NT2/D1 (cell line): ENCODE results near the gene ZNF337.

Source experiments
- SUZ12 ChIP-seq: IDR thresholded peaks from 2 replicates; pipeline ENCODE4 v1.6.1; 2011; ENCODE audit not compliant: insufficient read length, insufficient read depth; ENCODE audit errors: extremely low read depth
- YY1 ChIP-seq: IDR thresholded peaks from 2 replicates; pipeline ENCODE4 v1.6.1; 2011; ENCODE audit not compliant: insufficient read length, insufficient read depth
- ZNF274 ChIP-seq: IDR thresholded peaks from 2 replicates; pipeline ENCODE4 v1.6.1; 2011; ENCODE audit warnings: mild to moderate bottlenecking, low read depth, low read length

GRCh38 chr20:25726357-25726756 is 29.7 kb upstream of the ZNF337 start:
- no peak for TF ChIP-seq SUZ12
- TF ChIP-seq YY1: no peak
- TF ChIP-seq ZNF274: no peak
